ENCODE data around the gene ANO7.

ANO7 gene

GRCh38 chr2:241188361-241189092, at the start of gene ANO7:
TSS of gene ANO7 (plus strand) at chr2:241188677. CDS start at chr2:241190064, 1,387 bp downstream.
- DNase-seq (ENCODE audit: low spot score): no peak

- no peak for DNase-seq (ENCODE audit: low spot score)
These were observed 48.7 kb upstream of the ANO7 start for GRCh38 chr2:241139531-241140444.

- DNase-seq (ENCODE audit: low spot score): no peak
These were observed 48.0 kb upstream of the ANO7 start for GRCh38 chr2:241140445-241140840.

- DNase-seq (ENCODE audit: low spot score): no peak
These were observed 47.2 kb upstream of the ANO7 start for GRCh38 chr2:241141214-241141770.

GRCh38 chr2:241142063-241142462, 46.4 kb upstream of the ANO7 start:
- DNase-seq (ENCODE audit: low spot score): no peak

- DNase-seq (ENCODE audit: low spot score): no peak
These were observed 45.9 kb upstream of the ANO7 start for GRCh38 chr2:241142593-241142992.

GRCh38 chr2:241146286-241146685, 42.2 kb upstream of the ANO7 start:
- no peak for DNase-seq (ENCODE audit: low spot score)

GRCh38 chr2:241147336-241147735, 41.1 kb upstream of the ANO7 start:
- no peak for DNase-seq (ENCODE audit: low spot score)

- no peak for DNase-seq (ENCODE audit: low spot score)
These were observed 40.2 kb upstream of the ANO7 start for GRCh38 chr2:241148239-241148638.

- peak; percentile 94 for DNase-seq (ENCODE audit: low spot score)
These were observed 39.4 kb upstream of the ANO7 start, which contains the start of gene PASK for GRCh38 chr2:241148891-241149674. TSS of gene PASK (minus strand) at chr2:241149472. CDS start at chr2:241143032, 6,440 bp downstream.

GRCh38 chr2:241149675-241149924, 38.9 kb upstream of the ANO7 start:
- no peak for DNase-seq (ENCODE audit: low spot score)

GRCh38 chr2:241149925-241150659, 38.4 kb upstream of the ANO7 start, which contains the start of gene PPP1R7:
TSS of gene PPP1R7 (plus strand) at chr2:241150467. CDS start at chr2:241150496, 29 bp downstream.
- peak; percentile 97 for DNase-seq (ENCODE audit: low spot score)

- no peak for DNase-seq (ENCODE audit: low spot score)
These were observed 37.6 kb upstream of the ANO7 start for GRCh38 chr2:241150660-241151530.

GRCh38 chr2:241151934-241152660, 36.4 kb upstream of the ANO7 start:
- DNase-seq (ENCODE audit: low spot score): no peak

GRCh38 chr2:241153616-241154015, 34.9 kb upstream of the ANO7 start:
- no peak for DNase-seq (ENCODE audit: low spot score)

- no peak for DNase-seq (ENCODE audit: low spot score)
These were observed 33.6 kb upstream of the ANO7 start for GRCh38 chr2:241154915-241155314.

GRCh38 chr2:241155936-241156335, 32.5 kb upstream of the ANO7 start:
- no peak for DNase-seq (ENCODE audit: low spot score)

- no peak for DNase-seq (ENCODE audit: low spot score)
These were observed 31.5 kb upstream of the ANO7 start for GRCh38 chr2:241156971-241157441.

- DNase-seq (ENCODE audit: low spot score): no peak
These were observed 30.5 kb upstream of the ANO7 start for GRCh38 chr2:241157841-241158545.

All from CD4-positive, alpha-beta T cell treated with Interleukin-6 at 100 ng/mL for 8 hours (primary cell).